SK-N-SH (cell line): Measurements from ENCODE around the gene ACCS. TPM values are rescaled to one million over a fixed set of nuclear protein-coding genes. Genes with fewer than 3 reads are reported as not detected.

Experiments used
- CTCF ChIA-PET: fragments of 300-600, 350-600 bp; formaldehyde crosslinking; extraction: SDS; loops from one replicate; lab custom pipeline; 2021; lab: Yijun Ruan, JAX
- POLR2A ChIA-PET: fragments of 350-600 bp; sonication (Branson Sonifier 250); formaldehyde crosslinking; extraction: SDS; loops from one replicate; lab custom pipeline; 2020; ENCODE audit warnings: antibody characterized with exemption, inconsistent platforms; lab: Yijun Ruan, JAX
- DNase-seq: peaks from one replicate; pipeline ENCODE4 v3.0.0; 2012
- H2AFZ ChIP-seq: fragments of 200-600 bp; sonication (generic); 2 replicates; pipeline ENCODE4 v1.8.1; 2016; ENCODE audit warnings: antibody characterized with exemption, mild to moderate bottlenecking, low read depth
- H3F3A ChIP-seq: fragments of 200-600 bp; sonication (generic); replicated peaks from 2 replicates; pipeline ENCODE3; 2016; ENCODE audit warnings: antibody characterized with exemption, mild to moderate bottlenecking; ENCODE audit not compliant: insufficient read depth
- H3K27ac ChIP-seq, 2 experiments: fragments of 200-500 bp in 1 of 2; fragments of 200-600 bp in 1 of 2; sonication (Bioruptor generic) in 1 of 2; sonication (generic), shearing (Covaris generic) in 1 of 2; 2 replicates each; pipeline versions ENCODE4 v1.5.1 to v1.6.1; 2014 to 2016; ENCODE audit warnings: low read depth in 2 of 2, inconsistent platforms in 1 of 2, low read length in 1 of 2, mild to moderate bottlenecking in 1 of 2, mixed read lengths in 1 of 2
- H3K27me3 ChIP-seq: fragments of 200-600 bp; sonication (generic), shearing (Covaris generic); 2 replicates; pipeline ENCODE4 v1.6.1; 2016; ENCODE audit warnings: mixed run types; ENCODE audit not compliant: insufficient read depth
- H3K36me3 ChIP-seq, 2 experiments: fragments of 200-500 bp in 1 of 2; fragments of 200-600 bp in 1 of 2; sonication (Bioruptor generic) in 1 of 2; sonication (generic) in 1 of 2; replicated peaks in 1 of 2; 2 replicates each; pipeline versions ENCODE3 to v1.5.1; 2014 to 2016; ENCODE audit warnings: low read length in 1 of 2, mild to moderate bottlenecking in 1 of 2; ENCODE audit not compliant: insufficient read depth in 2 of 2, control insufficient read depth in 1 of 2
- H3K4me1 ChIP-seq, 2 experiments: fragments of 200-500 bp in 1 of 2; fragments of 200-600 bp in 1 of 2; sonication (Bioruptor generic) in 1 of 2; sonication (generic), shearing (Covaris generic) in 1 of 2; 2 replicates each; pipeline versions ENCODE4 v1.5.1 to v1.6.1; 2014 to 2016; ENCODE audit warnings: low read depth in 1 of 2, low read length in 1 of 2, mixed run types in 1 of 2; ENCODE audit not compliant: insufficient read depth in 2 of 2, control insufficient read depth in 1 of 2
- H3K4me2 ChIP-seq: fragments of 200-600 bp; sonication (generic), shearing (Covaris generic); 2 replicates; pipeline ENCODE4 v1.6.1; 2017; ENCODE audit warnings: mixed run types
- H3K4me3 ChIP-seq, 2 experiments: fragments of 200-500 bp in 1 of 2; fragments of 200-600 bp in 1 of 2; sonication (Bioruptor generic) in 1 of 2; sonication (generic), shearing (Covaris generic) in 1 of 2; 2 replicates each; pipeline versions ENCODE4 v1.5.1 to v1.8.1; 2014 to 2016; ENCODE audit warnings: low read depth in 2 of 2, inconsistent platforms in 1 of 2, low read length in 1 of 2, mild to moderate bottlenecking in 1 of 2, mixed read lengths in 1 of 2, moderate library complexity in 1 of 2
- H3K79me2 ChIP-seq: fragments of 200-600 bp; sonication (generic); 2 replicates; pipeline ENCODE4 v1.8.1; 2017; ENCODE audit warnings: mild to moderate bottlenecking; ENCODE audit not compliant: insufficient read depth
- H3K9ac ChIP-seq: fragments of 200-600 bp; sonication (generic); 2 replicates; pipeline ENCODE4 v1.6.1; 2017; ENCODE audit warnings: mixed run types
- H3K9me2 ChIP-seq: fragments of 200-600 bp; sonication (generic); 2 replicates; pipeline ENCODE4 v1.6.1; 2017; ENCODE audit warnings: mixed run types
- H3K9me3 ChIP-seq: fragments of 200-600 bp; sonication (generic); 2 replicates; pipeline ENCODE4 v1.6.1; 2017; ENCODE audit warnings: mixed run types, mild to moderate bottlenecking, moderate library complexity
- H4K20me1 ChIP-seq: fragments of 200-600 bp; sonication (generic); 2 replicates; pipeline ENCODE4 v1.6.1; 2017; ENCODE audit warnings: mild to moderate bottlenecking, mixed run types; ENCODE audit not compliant: insufficient read depth
- CHD2 ChIP-seq: fragments of 150-350 bp; IDR thresholded peaks from 2 replicates; pipeline ENCODE4 v1.6.1; 2018; ENCODE audit warnings: low read length; ENCODE audit not compliant: partially characterized antibody
- ELF1 ChIP-seq: IDR thresholded peaks from 2 replicates; pipeline ENCODE4 v1.4.0; 2012
- EZH2phosphoT487 ChIP-seq: fragments of 200-600 bp; sonication (generic); IDR thresholded peaks from 2 replicates; pipeline ENCODE4 v1.6.1; 2017; ENCODE audit warnings: low read depth, mixed run types, mild to moderate bottlenecking, antibody characterized with exemption, moderate library complexity, borderline replicate concordance
- FOSL2 ChIP-seq: IDR thresholded peaks from 2 replicates; pipeline ENCODE4 v1.4.0; 2012; ENCODE audit warnings: low read depth, mild to moderate bottlenecking, moderate library complexity, borderline replicate concordance
- FOXM1 ChIP-seq: IDR thresholded peaks from 2 replicates; pipeline ENCODE4 v1.4.0; 2012; ENCODE audit warnings: low read depth, mild to moderate bottlenecking
- MEF2A ChIP-seq: IDR thresholded peaks from 2 replicates; pipeline ENCODE4 v1.4.0; 2012; ENCODE audit warnings: low read depth, borderline replicate concordance
- NFIC ChIP-seq: IDR thresholded peaks from 2 replicates; pipeline ENCODE4 v1.4.0; 2012; ENCODE audit warnings: borderline replicate concordance
- RAD21 ChIP-seq: IDR thresholded peaks from 2 replicates; pipeline ENCODE4 v1.6.1; 2012; ENCODE audit warnings: mild to moderate bottlenecking, low read length
- RCOR1 ChIP-seq: fragments of 150-350 bp; IDR thresholded peaks from 2 replicates; pipeline ENCODE4 v1.6.1; 2017; ENCODE audit warnings: antibody characterized with exemption, low read length
- RXRA ChIP-seq: IDR thresholded peaks from 2 replicates; pipeline ENCODE4 v1.4.0; 2012; ENCODE audit warnings: low read depth, mild to moderate bottlenecking, borderline replicate concordance
- SIN3A ChIP-seq: IDR thresholded peaks from 2 replicates; pipeline ENCODE4 v1.6.1; 2012; ENCODE audit warnings: low read depth, mild to moderate bottlenecking, low read length, moderate library complexity, borderline replicate concordance
- SMC3 ChIP-seq: IDR thresholded peaks from 2 replicates; pipeline ENCODE4 v1.6.1; 2012; ENCODE audit warnings: low read depth, low read length, improper control_type of control experiment
- TAF1 ChIP-seq: IDR thresholded peaks from 2 replicates; pipeline ENCODE4 v1.6.1; 2012; ENCODE audit warnings: low read depth, mild to moderate bottlenecking, low read length, moderate library complexity, borderline replicate concordance
- WGBS: methylation state at CpG from one replicate; pipeline ENCODE4 v1.1.6; 2017; ENCODE audit warnings: low lambda C conversion rate; 5-methylcytosine and 5-hydroxymethylcytosine counted together
- polyA plus RNA-seq, 3 experiments: library from polyadenylated mRNA; depleted of rRNA; stranded (reverse); fragments of >200 nt; gene quantifications; 2 replicates each; pipeline ENCODE4 v1.2.3, GENCODE V29; 2012
- TF ChIP-seq, protein P1 (sequence below): fragments of 150-350 bp; IDR thresholded peaks from 2 replicates; pipeline ENCODE4 v1.6.1; 2017; ENCODE audit warnings: antibody characterized with exemption, low read length, low read depth, borderline replicate concordance
- TF ChIP-seq, protein P2 (sequence below): IDR thresholded peaks from 2 replicates; pipeline ENCODE4 v1.4.0; 2012; ENCODE audit warnings: low read depth, borderline replicate concordance
- TF ChIP-seq, protein P3 (sequence below): IDR thresholded peaks from 2 replicates; pipeline ENCODE4 v1.6.1; 2012; ENCODE audit warnings: mild to moderate bottlenecking, low read depth, low read length, moderate library complexity
- TF ChIP-seq, protein P4 (sequence below): fragments of 200-600 bp; sonication (generic); IDR thresholded peaks from 2 replicates; pipeline ENCODE4 v1.6.1; 2017; ENCODE audit warnings: antibody characterized with exemption, mild to moderate bottlenecking, moderate library complexity
- TF ChIP-seq, protein P5 (sequence below): IDR thresholded peaks from 2 replicates; pipeline ENCODE4 v1.4.0; 2012; ENCODE audit warnings: low read depth

The ACCS gene
- polyA plus RNA-seq, 1 of the 3 experiments (the other 2 are of a cell fraction): 28.5 TPM

DNA sequence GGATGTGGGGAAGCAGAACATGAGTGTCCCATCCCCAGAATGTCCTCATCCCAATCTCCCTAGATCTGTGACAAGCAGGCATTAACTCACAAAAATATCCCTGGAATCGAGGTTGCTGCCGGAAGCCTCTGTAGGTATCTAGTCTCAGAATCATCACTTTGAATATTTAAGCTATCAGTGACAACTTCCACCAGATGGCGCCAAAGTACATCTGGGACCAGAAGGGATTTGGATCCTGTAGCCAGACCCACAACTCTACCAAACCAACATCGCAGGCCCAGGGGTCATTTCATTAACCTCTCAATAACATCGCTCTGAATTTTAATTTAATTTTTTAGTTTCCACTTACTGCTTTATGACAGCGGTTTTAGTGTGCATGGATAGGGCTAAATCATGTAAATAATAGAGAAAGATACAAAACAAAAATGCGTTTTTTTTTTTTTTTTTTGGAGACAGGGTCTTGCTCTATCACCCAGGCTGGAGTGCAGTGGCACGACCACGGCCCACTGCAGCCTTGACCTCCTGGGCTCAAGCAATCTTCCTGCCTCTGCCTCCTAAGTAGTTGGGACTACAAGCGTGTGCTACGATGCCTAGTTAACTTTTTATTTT lies 28.3 kb downstream of the ACCS start:
- peak; percentile 82 for DNase-seq
- Histone ChIP-seq H3K4me2 (no peak overlapping the region), H3K9me2 (no peaks in the 10 kb centered on the region), H3K4me3 (no peak overlapping the region)
- TF ChIP-seq, protein P1, sequence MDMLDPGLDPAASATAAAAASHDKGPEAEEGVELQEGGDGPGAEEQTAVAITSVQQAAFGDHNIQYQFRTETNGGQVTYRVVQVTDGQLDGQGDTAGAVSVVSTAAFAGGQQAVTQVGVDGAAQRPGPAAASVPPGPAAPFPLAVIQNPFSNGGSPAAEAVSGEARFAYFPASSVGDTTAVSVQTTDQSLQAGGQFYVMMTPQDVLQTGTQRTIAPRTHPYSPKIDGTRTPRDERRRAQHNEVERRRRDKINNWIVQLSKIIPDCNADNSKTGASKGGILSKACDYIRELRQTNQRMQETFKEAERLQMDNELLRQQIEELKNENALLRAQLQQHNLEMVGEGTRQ: no peak
- TF ChIP-seq, protein P2, sequence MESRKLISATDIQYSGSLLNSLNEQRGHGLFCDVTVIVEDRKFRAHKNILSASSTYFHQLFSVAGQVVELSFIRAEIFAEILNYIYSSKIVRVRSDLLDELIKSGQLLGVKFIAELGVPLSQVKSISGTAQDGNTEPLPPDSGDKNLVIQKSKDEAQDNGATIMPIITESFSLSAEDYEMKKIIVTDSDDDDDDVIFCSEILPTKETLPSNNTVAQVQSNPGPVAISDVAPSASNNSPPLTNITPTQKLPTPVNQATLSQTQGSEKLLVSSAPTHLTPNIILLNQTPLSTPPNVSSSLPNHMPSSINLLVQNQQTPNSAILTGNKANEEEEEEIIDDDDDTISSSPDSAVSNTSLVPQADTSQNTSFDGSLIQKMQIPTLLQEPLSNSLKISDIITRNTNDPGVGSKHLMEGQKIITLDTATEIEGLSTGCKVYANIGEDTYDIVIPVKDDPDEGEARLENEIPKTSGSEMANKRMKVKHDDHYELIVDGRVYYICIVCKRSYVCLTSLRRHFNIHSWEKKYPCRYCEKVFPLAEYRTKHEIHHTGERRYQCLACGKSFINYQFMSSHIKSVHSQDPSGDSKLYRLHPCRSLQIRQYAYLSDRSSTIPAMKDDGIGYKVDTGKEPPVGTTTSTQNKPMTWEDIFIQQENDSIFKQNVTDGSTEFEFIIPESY: no peak
- TF ChIP-seq TAF1: no peak
- no peak for TF ChIP-seq SIN3A
- no peak for TF ChIP-seq MEF2A
- no peak for TF ChIP-seq FOSL2
- TF ChIP-seq, protein P3, sequence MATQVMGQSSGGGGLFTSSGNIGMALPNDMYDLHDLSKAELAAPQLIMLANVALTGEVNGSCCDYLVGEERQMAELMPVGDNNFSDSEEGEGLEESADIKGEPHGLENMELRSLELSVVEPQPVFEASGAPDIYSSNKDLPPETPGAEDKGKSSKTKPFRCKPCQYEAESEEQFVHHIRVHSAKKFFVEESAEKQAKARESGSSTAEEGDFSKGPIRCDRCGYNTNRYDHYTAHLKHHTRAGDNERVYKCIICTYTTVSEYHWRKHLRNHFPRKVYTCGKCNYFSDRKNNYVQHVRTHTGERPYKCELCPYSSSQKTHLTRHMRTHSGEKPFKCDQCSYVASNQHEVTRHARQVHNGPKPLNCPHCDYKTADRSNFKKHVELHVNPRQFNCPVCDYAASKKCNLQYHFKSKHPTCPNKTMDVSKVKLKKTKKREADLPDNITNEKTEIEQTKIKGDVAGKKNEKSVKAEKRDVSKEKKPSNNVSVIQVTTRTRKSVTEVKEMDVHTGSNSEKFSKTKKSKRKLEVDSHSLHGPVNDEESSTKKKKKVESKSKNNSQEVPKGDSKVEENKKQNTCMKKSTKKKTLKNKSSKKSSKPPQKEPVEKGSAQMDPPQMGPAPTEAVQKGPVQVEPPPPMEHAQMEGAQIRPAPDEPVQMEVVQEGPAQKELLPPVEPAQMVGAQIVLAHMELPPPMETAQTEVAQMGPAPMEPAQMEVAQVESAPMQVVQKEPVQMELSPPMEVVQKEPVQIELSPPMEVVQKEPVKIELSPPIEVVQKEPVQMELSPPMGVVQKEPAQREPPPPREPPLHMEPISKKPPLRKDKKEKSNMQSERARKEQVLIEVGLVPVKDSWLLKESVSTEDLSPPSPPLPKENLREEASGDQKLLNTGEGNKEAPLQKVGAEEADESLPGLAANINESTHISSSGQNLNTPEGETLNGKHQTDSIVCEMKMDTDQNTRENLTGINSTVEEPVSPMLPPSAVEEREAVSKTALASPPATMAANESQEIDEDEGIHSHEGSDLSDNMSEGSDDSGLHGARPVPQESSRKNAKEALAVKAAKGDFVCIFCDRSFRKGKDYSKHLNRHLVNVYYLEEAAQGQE: no peak
- TF ChIP-seq, protein P4, sequence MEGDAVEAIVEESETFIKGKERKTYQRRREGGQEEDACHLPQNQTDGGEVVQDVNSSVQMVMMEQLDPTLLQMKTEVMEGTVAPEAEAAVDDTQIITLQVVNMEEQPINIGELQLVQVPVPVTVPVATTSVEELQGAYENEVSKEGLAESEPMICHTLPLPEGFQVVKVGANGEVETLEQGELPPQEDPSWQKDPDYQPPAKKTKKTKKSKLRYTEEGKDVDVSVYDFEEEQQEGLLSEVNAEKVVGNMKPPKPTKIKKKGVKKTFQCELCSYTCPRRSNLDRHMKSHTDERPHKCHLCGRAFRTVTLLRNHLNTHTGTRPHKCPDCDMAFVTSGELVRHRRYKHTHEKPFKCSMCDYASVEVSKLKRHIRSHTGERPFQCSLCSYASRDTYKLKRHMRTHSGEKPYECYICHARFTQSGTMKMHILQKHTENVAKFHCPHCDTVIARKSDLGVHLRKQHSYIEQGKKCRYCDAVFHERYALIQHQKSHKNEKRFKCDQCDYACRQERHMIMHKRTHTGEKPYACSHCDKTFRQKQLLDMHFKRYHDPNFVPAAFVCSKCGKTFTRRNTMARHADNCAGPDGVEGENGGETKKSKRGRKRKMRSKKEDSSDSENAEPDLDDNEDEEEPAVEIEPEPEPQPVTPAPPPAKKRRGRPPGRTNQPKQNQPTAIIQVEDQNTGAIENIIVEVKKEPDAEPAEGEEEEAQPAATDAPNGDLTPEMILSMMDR: peak; percentile 82
- TF ChIP-seq EZH2phosphoT487: no peak
- no peak for TF ChIP-seq ELF1
- no peak for TF ChIP-seq NFIC
- TF ChIP-seq, protein P5, sequence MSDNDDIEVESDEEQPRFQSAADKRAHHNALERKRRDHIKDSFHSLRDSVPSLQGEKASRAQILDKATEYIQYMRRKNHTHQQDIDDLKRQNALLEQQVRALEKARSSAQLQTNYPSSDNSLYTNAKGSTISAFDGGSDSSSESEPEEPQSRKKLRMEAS: no peak
- peak; percentile 65 for TF ChIP-seq SMC3
- TF ChIP-seq RAD21: peak; percentile 75
- TF ChIP-seq FOXM1: no peak
- TF ChIP-seq CHD2: peak; percentile 14
- TF ChIP-seq RXRA: no peak
- TF ChIP-seq RCOR1: peak; percentile 58; the same call in 1 of the 2 replicates
- TF ChIP-seq, all 33 proteins: peak for 5
- Histone ChIP-seq H2AFZ (no peak overlapping the region), H4K20me1 (0 out of 2 replicates have a peak, but pooled peaks cover 11% of the 10 kb centered on the region), H3K4me1 (peaks cover 3 to 9% of the 10 kb centered on the region in 2 experiments; a peak in 3 of 4 replicates), H3K79me2 (peaks cover 30% of the 10 kb centered on the region), H3F3A (peaks cover 4% of the 10 kb centered on the region), H3K9me3 (no peaks in the 10 kb centered on the region), H3K9ac (no peak overlapping the region), H3K36me3 (no peaks in the 10 kb centered on the region), H3K27me3 (no peaks in the 10 kb centered on the region), H3K27ac (no peak overlapping the region)
- WGBS: 30% methylated on average over 11 of the region's 11 CpGs
- ChIA-PET POLR2A (interaction anchor here (1.0 kb wide), 1 partner anchor 146 kb away, joined by 3 read pairs; no protein-coding TSS in a partner anchor), CTCF (interaction anchor here (0.6 to 4.5 kb wide), 48 partner anchors 8 to 523 kb away, joined by 3 to 88 read pairs (median 5); partner anchors contain the start of gene ACCS)
